ENCODE measurements around the gene RIPK4.

Gene RIPK4

DNA sequence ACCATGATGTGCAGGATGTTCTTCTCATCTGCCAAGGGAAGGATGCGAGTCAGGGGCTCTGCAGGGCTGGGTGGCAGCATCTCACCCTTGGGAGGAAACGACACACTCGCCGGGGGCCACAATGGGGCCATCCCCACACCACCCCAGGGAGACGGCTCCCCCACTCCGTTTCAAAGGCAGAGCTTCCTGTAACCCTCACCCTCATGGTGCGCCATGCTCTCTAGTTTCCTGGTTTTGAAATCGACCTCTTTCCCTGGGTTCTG lies 20.2 kb downstream of the RIPK4 start:
- Mint-ChIP-seq H3K27ac (no peak overlapping the region), H3K36me3 (no peaks in the 10 kb centered on the region), H3K4me3 (no peak overlapping the region), H3K27me3 (peaks cover 20 to 23% of the 10 kb centered on the region in 2 donors), H3K4me1 (no peaks in the 10 kb centered on the region), H3K9me3 (no peaks in the 10 kb centered on the region)
- ATAC-seq (replicated peaks), result no peak
- no peak for DNase-seq

DNA sequence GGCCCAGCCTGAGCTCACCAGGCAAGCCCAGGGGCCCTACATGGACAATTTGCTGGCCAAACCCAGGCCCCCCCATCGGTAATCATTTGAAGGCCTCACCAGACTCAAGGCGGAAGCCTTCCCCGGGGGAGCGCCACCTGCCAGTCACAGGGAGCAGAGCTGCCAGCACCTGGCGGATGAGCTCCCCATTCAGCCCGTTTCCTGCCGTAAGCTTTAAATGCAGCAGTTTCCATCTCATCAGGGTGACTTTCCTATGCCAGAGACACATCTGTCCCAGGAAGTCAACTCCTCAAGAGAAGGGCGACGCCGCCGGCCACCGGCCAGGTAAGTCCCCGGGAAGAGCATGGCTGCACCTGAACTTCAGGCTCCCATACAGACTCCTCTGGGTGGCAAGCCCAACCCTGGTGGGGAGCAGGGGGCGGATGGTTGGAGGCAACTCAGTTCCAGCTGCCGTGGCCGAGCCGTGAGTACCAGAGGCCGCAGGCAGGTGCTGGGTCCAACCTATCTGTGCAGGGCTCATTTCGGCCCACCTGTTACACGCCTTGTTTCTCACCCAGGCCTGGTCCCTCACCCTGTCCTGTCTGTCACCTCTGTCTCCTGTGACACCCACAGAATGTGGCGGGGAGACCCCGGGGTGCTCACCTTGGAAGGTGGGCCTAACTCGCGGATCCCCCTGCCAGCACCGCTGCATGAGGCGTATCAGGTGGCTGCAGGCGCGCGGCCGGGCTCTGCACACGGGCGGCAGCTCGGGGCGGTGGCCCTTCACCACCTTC lies 20.7 kb downstream of the RIPK4 start:
- no peaks in the 10 kb centered on the region for H3K4me1 Mint-ChIP-seq
- ATAC-seq (replicated peaks) (no peak), DNase-seq (no peak)
- H3K4me3 Mint-ChIP-seq, result no peak overlapping the region
- no peak overlapping the region for H3K27ac Mint-ChIP-seq
- H3K27me3 Mint-ChIP-seq, result peaks cover 20 to 26% of the 10 kb centered on the region in 2 donors
- H3K36me3 Mint-ChIP-seq, result no peaks in the 10 kb centered on the region
- H3K9me3 Mint-ChIP-seq, result no peaks in the 10 kb centered on the region

GRCh38 chr21:41745026-41745820 lies 21.6 kb downstream of the RIPK4 start:
- no peak for ATAC-seq (replicated peaks)
- Mint-ChIP-seq H3K27ac (no peak overlapping the region), H3K9me3 (no peaks in the 10 kb centered on the region), H3K4me1 (no peaks in the 10 kb centered on the region), H3K4me3 (no peak overlapping the region), H3K27me3 (peaks cover 20 to 26% of the 10 kb centered on the region in 2 donors), H3K36me3 (no peaks in the 10 kb centered on the region)
- no peak for DNase-seq

DNA sequence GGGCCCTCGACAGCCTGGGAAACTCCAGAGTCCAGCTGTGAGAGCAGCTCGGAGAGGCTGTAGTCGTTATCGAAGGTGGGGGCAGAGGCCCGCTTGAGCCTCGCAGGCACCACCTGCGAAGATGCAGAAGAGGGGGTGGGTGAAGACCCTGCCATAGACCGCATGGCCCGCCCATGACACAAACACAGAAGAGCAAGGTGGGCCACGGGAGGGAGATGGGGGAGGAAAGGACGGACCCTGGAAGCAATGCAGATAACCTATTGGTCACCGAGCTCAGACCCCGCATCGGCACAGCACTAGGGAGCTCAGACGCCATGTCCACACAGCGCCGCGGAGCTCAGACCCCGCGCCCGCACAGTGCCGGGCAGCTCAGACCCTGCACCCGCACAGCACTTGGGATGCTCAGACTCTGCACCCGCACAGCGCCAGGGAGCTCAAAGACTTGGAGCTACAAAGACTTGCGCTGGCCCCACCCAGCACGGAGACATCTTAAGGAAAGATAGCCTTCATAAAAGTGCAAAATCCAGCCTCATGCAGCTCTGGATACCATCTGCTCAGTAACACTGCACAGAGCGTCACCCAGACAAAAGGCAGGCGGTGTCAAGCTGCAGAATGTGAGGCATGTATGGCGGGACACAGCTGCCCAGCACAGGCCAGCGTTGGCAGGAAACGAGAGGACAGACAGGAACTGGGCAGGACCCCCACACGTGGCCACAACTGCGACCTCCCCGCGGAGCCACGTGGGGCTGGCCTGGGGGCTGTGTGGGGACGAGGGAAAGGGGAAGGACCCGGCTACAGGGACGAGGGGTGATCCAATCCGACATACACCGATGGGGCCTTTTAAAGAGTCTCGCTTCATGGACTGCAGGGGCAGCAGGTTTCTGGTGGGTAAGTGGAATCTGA lies 22.6 kb downstream of the RIPK4 start:
- H3K27ac Mint-ChIP-seq, result peak overlapping the region; percentile 22
- H3K4me3 Mint-ChIP-seq, result no peak overlapping the region
- H3K36me3 Mint-ChIP-seq, result no peaks in the 10 kb centered on the region
- H3K4me1 Mint-ChIP-seq, result no peaks in the 10 kb centered on the region
- no peak for DNase-seq
- no peaks in the 10 kb centered on the region for H3K9me3 Mint-ChIP-seq
- peaks cover 20 to 26% of the 10 kb centered on the region in 2 donors for H3K27me3 Mint-ChIP-seq
- ATAC-seq (replicated peaks), result no peak

DNA sequence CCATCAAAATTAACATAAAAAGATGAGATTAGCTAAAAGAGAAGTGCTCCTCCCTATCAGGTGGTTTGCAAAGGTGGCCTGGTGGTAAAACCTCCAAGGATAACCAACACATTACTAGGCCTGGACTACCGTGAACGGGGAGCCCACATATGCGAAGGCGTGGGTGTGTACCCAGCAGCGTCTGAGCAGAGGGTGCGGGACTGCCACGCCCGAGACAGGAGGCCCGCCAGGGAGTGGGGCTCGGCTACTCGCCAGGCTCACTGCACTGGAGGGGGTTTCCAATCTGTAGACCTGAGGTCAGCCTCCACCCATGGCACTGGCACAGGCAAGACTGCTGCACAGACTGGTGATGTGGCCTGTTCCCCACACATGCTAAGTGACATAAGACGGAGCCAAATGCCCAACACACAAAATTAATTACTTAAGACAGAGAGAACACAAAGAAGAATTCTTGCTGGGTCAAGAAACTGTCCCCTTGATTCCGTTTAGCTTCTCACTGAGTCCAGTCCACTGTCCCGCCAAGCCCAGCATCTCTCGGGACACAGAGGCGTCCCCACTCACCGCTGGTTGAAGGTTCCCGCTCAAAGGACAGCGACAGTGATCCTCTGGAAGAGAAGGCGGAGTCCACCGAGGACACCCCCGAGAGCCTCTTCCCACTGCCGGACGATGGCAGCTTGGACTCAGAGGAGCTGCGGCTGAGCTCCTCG lies 23.4 kb downstream of the RIPK4 start:
- Mint-ChIP-seq H3K27me3 (peaks cover 20 to 26% of the 10 kb centered on the region in 2 donors), H3K36me3 (no peaks in the 10 kb centered on the region), H3K4me1 (no peaks in the 10 kb centered on the region), H3K27ac (no peak overlapping the region), H3K4me3 (no peak overlapping the region), H3K9me3 (peaks cover under 1 to 2% of the 10 kb centered on the region in 2 donors)
- no peak for DNase-seq
- no peak for ATAC-seq (replicated peaks)

GRCh38 chr21:41742073-41742875 lies 24.6 kb downstream of the RIPK4 start:
- Mint-ChIP-seq H3K27ac (no peak overlapping the region), H3K4me3 (no peak overlapping the region), H3K36me3 (no peaks in the 10 kb centered on the region), H3K27me3 (peaks cover 14 to 34% of the 10 kb centered on the region in 2 donors), H3K4me1 (no peaks in the 10 kb centered on the region), H3K9me3 (peaks cover 5 to 14% of the 10 kb centered on the region in 2 donors)
- DNase-seq, result no peak
- no peak for ATAC-seq (replicated peaks)

GRCh38 chr21:41741253-41742072 lies 25.4 kb downstream of the RIPK4 start:
- Mint-ChIP-seq H3K27ac (no peak overlapping the region), H3K4me3 (no peak overlapping the region), H3K27me3 (peaks cover 17 to 35% of the 10 kb centered on the region in 2 donors), H3K36me3 (peaks cover 0 to 3% of the 10 kb centered on the region in 2 donors), H3K4me1 (no peaks in the 10 kb centered on the region), H3K9me3 (peaks cover 8 to 18% of the 10 kb centered on the region in 2 donors)
- DNase-seq (no peak), ATAC-seq (replicated peaks) (no peak)

- Mint-ChIP-seq H3K4me3 (no peak overlapping the region), H3K9me3 (peaks cover 9 to 18% of the 10 kb centered on the region in 2 donors), H3K27ac (no peak overlapping the region), H3K4me1 (no peaks in the 10 kb centered on the region), H3K27me3 (peaks cover 24 to 36% of the 10 kb centered on the region in 2 donors), H3K36me3 (peaks cover 0 to 3% of the 10 kb centered on the region in 2 donors)
- ATAC-seq (replicated peaks), result no peak
- no peak for DNase-seq
Measured at GRCh38 chr21:41740604-41741252, 26.1 kb downstream of the RIPK4 start.

GRCh38 chr21:41739936-41740335 lies 26.9 kb downstream of the RIPK4 start:
- ATAC-seq (replicated peaks) (no peak), DNase-seq (no peak)
- no peak overlapping the region for H3K4me3 Mint-ChIP-seq
- H3K4me1 Mint-ChIP-seq, result no peaks in the 10 kb centered on the region
- H3K36me3 Mint-ChIP-seq, result peaks cover 0 to 3% of the 10 kb centered on the region in 2 donors
- peaks cover 9 to 18% of the 10 kb centered on the region in 2 donors for H3K9me3 Mint-ChIP-seq
- H3K27me3 Mint-ChIP-seq, result peaks cover 16 to 36% of the 10 kb centered on the region in 2 donors
- no peak overlapping the region for H3K27ac Mint-ChIP-seq

DNA sequence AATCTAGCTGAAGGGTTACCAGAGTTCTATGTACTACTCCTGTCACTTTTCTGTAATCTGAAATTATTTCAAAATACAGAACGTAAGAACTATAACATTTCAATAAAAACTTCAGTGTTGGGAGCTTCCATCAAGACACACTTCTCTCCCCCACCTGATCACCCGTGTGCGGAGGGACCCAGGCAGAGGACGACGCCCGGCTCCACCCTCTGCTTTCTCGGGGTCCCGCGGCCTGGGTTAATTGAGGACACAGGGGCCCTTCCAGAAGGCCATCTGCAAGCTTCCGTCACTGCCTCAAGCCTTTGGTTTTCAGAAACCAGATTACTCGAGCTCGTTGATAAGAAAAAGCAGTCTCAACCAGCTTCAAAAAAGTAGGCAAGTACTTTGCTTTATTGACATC lies 27.8 kb downstream of the RIPK4 start:
- peaks cover 0 to 3% of the 10 kb centered on the region in 2 donors for H3K36me3 Mint-ChIP-seq
- no peaks in the 10 kb centered on the region for H3K4me1 Mint-ChIP-seq
- peaks cover 9 to 20% of the 10 kb centered on the region in 2 donors for H3K9me3 Mint-ChIP-seq
- no peak for DNase-seq
- no peak for ATAC-seq (replicated peaks)
- H3K27ac Mint-ChIP-seq, result no peak overlapping the region
- no peak overlapping the region for H3K4me3 Mint-ChIP-seq
- peaks cover 21 to 33% of the 10 kb centered on the region in 2 donors for H3K27me3 Mint-ChIP-seq

DNA sequence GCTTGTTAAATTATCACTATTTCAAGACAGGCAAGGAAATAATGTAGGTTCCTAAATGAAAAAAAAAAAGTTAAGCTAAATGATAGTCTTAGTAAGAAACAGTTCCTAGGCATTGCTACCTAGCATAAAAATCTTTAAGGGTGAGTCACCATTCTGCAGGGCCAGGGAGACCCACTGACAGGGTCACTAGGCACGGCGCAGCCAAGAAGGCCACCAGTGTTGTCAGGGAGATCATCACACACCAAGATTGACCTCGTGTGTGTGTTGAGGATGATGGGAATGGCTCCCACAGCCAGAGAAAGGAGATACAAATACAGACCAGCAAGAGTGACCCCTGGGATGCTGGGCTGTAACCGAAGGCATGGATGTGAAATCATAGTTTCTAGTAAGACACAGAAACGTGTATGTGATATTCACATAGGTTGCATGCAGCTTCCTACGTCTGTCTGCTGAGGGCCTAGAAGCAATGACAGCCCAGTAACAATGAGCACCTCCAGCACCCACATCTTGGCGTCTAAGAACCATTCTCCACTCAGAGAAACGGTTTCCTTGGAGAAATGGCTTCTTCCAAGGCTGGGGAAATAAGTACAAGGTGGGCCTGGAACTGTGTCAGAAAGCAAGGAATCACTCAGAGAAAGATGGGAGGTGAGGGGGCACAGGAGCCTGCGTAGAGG lies 29.1 kb downstream of the RIPK4 start:
- no peak for DNase-seq
- peaks cover 13 to 29% of the 10 kb centered on the region in 2 donors for H3K9me3 Mint-ChIP-seq
- no peaks in the 10 kb centered on the region for H3K4me1 Mint-ChIP-seq
- ATAC-seq (replicated peaks), result no peak
- peaks cover 0 to 3% of the 10 kb centered on the region in 2 donors for H3K36me3 Mint-ChIP-seq
- no peak overlapping the region for H3K27ac Mint-ChIP-seq
- no peak overlapping the region for H3K4me3 Mint-ChIP-seq
- H3K27me3 Mint-ChIP-seq, result peaks cover 23 to 40% of the 10 kb centered on the region in 2 donors

- Mint-ChIP-seq H3K36me3 (peaks cover 0 to 3% of the 10 kb centered on the region in 2 donors), H3K27ac (no peak overlapping the region), H3K27me3 (peaks cover 23 to 43% of the 10 kb centered on the region in 2 donors), H3K4me1 (no peaks in the 10 kb centered on the region), H3K4me3 (no peak overlapping the region), H3K9me3 (peaks cover 22 to 41% of the 10 kb centered on the region in 2 donors)
- DNase-seq (no peak), ATAC-seq (replicated peaks) (no peak)
Measured at GRCh38 chr21:41736423-41736822, 30.4 kb downstream of the RIPK4 start.
